Measurements from ENCODE around the gene CA10.

Gene CA10

GRCh38 chr17:52136166-52136565 lies 22.3 kb downstream of the CA10 start:
- peaks cover 0 to 9% of the 10 kb centered on the region in 2 donors for H3K27me3 Mint-ChIP-seq
- no peaks in the 10 kb centered on the region for H3K4me1 Mint-ChIP-seq (ENCODE audit: low read depth in 2 of 2)
- peaks cover 3 to 13% of the 10 kb centered on the region in 2 donors for H3K9me3 Mint-ChIP-seq
- H3K4me3 Mint-ChIP-seq: no peak overlapping the region
- DNase-seq: no peak
- H3K27ac Mint-ChIP-seq: no peak overlapping the region
- ATAC-seq (replicated peaks): no peak
- H3K36me3 Mint-ChIP-seq (ENCODE audit: insufficient read depth): no peaks in the 10 kb centered on the region

GRCh38 chr17:52134641-52135040 lies 23.9 kb downstream of the CA10 start:
- no peak for ATAC-seq (replicated peaks)
- Mint-ChIP-seq H3K4me1 (ENCODE audit: low read depth in 2 of 2) (no peaks in the 10 kb centered on the region), H3K9me3 (peaks cover 3 to 13% of the 10 kb centered on the region in 2 donors), H3K4me3 (no peak overlapping the region), H3K27ac (no peak overlapping the region), H3K36me3 (ENCODE audit: insufficient read depth) (no peaks in the 10 kb centered on the region), H3K27me3 (peaks cover 0 to 9% of the 10 kb centered on the region in 2 donors)
- DNase-seq: no peak

DNA sequence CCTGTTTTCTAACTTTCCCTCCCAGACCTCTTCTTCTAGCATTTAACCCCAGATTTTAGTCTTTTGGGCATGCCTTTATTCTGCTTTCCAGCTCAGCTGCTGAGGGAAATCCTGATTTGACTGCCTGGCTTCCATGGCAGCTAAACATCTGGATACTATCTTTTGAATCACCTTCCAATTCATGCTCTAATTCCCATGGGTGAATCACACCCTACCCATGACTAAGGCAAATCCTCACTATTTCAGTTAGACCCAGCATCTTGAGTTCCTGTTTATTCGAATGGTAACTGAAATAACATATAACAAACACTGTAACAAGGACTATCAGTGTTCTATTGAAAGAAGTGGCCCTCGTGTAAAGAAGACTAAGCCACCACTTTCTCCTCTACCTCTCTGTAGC lies 29.8 kb downstream of the CA10 start:
- H3K9me3 Mint-ChIP-seq: peaks cover 0 to 18% of the 10 kb centered on the region in 2 donors
- no peaks in the 10 kb centered on the region for H3K36me3 Mint-ChIP-seq (ENCODE audit: insufficient read depth)
- ATAC-seq (replicated peaks): no peak
- H3K4me3 Mint-ChIP-seq: no peak overlapping the region
- H3K4me1 Mint-ChIP-seq (ENCODE audit: low read depth in 2 of 2): no peaks in the 10 kb centered on the region
- H3K27ac Mint-ChIP-seq: no peak overlapping the region
- H3K27me3 Mint-ChIP-seq: no peaks in the 10 kb centered on the region
- no peak for DNase-seq

- no peak for ATAC-seq (replicated peaks)
Measured at GRCh38 chr17:52124993-52125392, 33.5 kb downstream of the CA10 start.

DNA sequence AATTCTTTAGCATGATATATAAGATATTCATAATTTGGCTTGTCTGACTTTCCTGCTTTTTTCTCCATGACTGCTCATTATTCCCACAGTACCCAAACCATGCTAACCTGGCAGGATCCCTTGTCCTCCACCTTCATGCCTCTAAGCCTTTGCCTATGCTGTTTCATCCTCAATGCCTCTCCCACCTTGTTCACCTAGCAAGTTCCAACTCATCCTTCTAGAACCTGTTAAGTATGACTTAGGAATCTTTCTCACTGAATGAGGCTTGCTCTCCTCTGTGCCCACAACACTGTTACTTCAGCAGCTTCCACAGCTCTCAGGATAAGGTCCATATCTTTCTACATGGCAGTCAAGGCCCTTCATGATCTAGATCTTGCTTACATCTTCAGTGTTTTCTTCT lies 34.0 kb downstream of the CA10 start:
- ATAC-seq (replicated peaks) (no peak), DNase-seq (no peak)
- peaks cover 0 to 17% of the 10 kb centered on the region in 2 donors for H3K9me3 Mint-ChIP-seq
- H3K4me1 Mint-ChIP-seq (ENCODE audit: low read depth in 2 of 2): no peaks in the 10 kb centered on the region
- no peaks in the 10 kb centered on the region for H3K36me3 Mint-ChIP-seq (ENCODE audit: insufficient read depth)
- H3K4me3 Mint-ChIP-seq: no peak overlapping the region
- no peaks in the 10 kb centered on the region for H3K27me3 Mint-ChIP-seq
- no peak overlapping the region for H3K27ac Mint-ChIP-seq

More at GRCh38 chr17:52124993-52125392, 33.5 kb downstream of the CA10 start:
- Mint-ChIP-seq H3K27me3 (no peaks in the 10 kb centered on the region), H3K9me3 (peaks cover 0 to 18% of the 10 kb centered on the region in 2 donors), H3K4me3 (no peak overlapping the region), H3K36me3 (ENCODE audit: insufficient read depth) (no peaks in the 10 kb centered on the region), H3K27ac (no peak overlapping the region), H3K4me1 (ENCODE audit: low read depth in 2 of 2) (no peaks in the 10 kb centered on the region)
- DNase-seq: no peak

DNA sequence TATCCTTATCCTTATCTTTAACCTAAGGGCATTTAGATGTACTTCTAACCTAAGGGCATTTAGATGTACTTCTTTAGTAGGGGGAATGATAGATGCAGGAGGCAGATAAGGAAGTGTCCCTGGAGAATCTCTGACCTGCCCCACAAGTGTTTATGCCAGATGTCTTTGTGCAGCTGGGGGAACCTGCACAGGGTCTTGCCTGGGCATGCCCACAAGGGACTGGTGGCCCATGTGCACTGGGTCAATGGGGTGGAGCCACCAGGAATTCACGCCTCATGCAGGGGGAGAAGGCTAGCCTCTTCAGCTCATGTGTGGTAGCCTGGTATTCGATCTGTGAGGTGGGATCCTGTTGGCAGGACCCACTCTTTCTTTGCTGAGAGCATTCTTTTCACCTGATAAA lies 38.0 kb downstream of the CA10 start:
- Mint-ChIP-seq H3K27ac (no peak overlapping the region), H3K36me3 (ENCODE audit: insufficient read depth) (no peaks in the 10 kb centered on the region), H3K27me3 (no peaks in the 10 kb centered on the region), H3K9me3 (peaks cover 0 to 2% of the 10 kb centered on the region in 2 donors), H3K4me1 (ENCODE audit: low read depth in 2 of 2) (no peaks in the 10 kb centered on the region), H3K4me3 (no peak overlapping the region)
- ATAC-seq (replicated peaks) (no peak), DNase-seq (no peak)

DNA sequence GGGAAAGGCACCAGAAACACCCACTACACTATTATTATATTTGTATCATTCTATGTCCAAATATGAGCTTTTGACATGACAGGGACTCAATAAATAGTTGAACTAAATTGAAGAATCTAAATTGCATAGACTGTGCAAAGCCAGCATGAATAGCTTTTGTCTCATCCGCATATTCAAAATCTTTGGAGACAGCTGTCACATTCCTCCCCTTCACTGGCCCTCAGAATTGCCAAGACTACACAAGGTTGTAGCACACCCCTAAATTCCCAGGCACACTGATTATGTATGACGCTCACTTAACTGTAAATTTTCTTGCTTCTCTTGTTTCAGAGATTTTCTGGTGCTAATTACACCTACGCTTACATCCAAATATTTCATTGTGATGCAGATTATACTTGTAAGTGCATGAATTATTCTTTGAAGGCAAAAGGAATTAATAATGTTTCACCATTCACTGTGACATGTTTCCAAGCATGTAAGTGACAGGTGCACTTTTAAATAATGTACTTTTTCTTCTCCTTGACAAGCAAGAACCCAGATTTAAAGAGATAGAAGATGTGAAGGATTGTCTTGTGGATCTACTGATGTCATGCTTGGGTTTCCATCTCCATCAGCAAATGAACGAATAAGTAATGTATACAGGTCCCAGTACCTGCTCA lies 47.5 kb downstream of the CA10 start:
- Mint-ChIP-seq H3K4me3 (no peak overlapping the region), H3K36me3 (ENCODE audit: insufficient read depth) (no peaks in the 10 kb centered on the region), H3K4me1 (ENCODE audit: low read depth in 2 of 2) (no peaks in the 10 kb centered on the region), H3K27ac (no peak overlapping the region), H3K9me3 (no peaks in the 10 kb centered on the region), H3K27me3 (no peaks in the 10 kb centered on the region)
- no peak for DNase-seq
- no peak for ATAC-seq (replicated peaks)

- ATAC-seq (replicated peaks): no peak
- no peak for DNase-seq
- Mint-ChIP-seq H3K27ac (no peak overlapping the region), H3K9me3 (no peaks in the 10 kb centered on the region), H3K4me1 (ENCODE audit: low read depth in 2 of 2) (no peaks in the 10 kb centered on the region), H3K36me3 (ENCODE audit: insufficient read depth) (no peaks in the 10 kb centered on the region), H3K27me3 (no peaks in the 10 kb centered on the region), H3K4me3 (no peak overlapping the region)
Measured at GRCh38 chr17:52106638-52107261, 51.8 kb downstream of the CA10 start.

DNA sequence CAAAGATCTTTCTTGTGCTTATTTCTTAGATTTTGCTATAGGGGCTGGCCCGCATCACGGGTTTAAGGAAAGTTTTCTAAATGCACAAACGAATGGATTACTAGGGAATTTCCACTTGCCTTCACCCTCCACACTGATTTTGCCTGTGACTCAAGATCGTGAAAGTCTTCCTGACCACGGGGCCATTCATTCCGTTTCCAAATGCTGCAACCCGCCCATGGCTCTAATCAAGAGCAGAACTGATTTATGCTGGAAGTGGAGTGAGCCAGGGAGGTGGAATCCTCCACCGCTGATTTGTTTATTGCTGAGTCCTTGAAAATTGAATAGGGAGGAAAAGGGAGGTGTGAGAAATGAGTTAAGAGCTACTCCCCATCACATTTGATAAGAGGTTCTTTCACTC lies 52.4 kb downstream of the CA10 start:
- Mint-ChIP-seq H3K27ac (no peak overlapping the region), H3K27me3 (no peaks in the 10 kb centered on the region), H3K36me3 (ENCODE audit: insufficient read depth) (no peaks in the 10 kb centered on the region), H3K9me3 (no peaks in the 10 kb centered on the region), H3K4me1 (ENCODE audit: low read depth in 2 of 2) (no peaks in the 10 kb centered on the region), H3K4me3 (no peak overlapping the region)
- no peak for ATAC-seq (replicated peaks)
- no peak for DNase-seq

DNA sequence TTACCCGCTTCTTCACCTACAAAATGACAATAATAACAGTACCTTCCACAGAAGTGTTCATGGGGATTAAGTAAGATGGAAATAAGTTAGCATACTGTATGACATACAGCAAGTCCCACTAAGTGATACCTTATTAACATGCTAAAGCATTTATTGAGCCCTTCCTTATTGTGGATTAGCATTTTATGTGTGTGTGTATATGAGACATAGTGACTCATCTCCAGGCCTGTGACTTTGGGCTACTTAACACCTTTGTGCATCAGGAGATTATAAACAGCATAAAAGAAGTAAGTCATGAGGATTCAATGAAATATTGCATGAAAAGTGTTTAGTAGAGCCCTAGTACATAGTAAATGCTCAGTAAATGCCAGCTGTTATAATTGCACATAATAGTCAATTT lies 52.9 kb downstream of the CA10 start:
- DNase-seq (no peak), ATAC-seq (replicated peaks) (no peak)
- Mint-ChIP-seq H3K4me3 (no peak overlapping the region), H3K4me1 (ENCODE audit: low read depth in 2 of 2) (no peaks in the 10 kb centered on the region), H3K27me3 (no peaks in the 10 kb centered on the region), H3K9me3 (no peaks in the 10 kb centered on the region), H3K36me3 (ENCODE audit: insufficient read depth) (no peaks in the 10 kb centered on the region), H3K27ac (no peak overlapping the region)

GRCh38 chr17:52096056-52096455 lies 62.5 kb downstream of the CA10 start:
- H3K4me3 Mint-ChIP-seq: no peak overlapping the region
- DNase-seq (no peak), ATAC-seq (replicated peaks) (no peak)
- H3K9me3 Mint-ChIP-seq: peaks cover 0 to 4% of the 10 kb centered on the region in 2 donors
- H3K36me3 Mint-ChIP-seq (ENCODE audit: insufficient read depth): no peaks in the 10 kb centered on the region
- H3K27me3 Mint-ChIP-seq: no peaks in the 10 kb centered on the region
- no peaks in the 10 kb centered on the region for H3K4me1 Mint-ChIP-seq (ENCODE audit: low read depth in 2 of 2)
- H3K27ac Mint-ChIP-seq: no peak overlapping the region

DNA sequence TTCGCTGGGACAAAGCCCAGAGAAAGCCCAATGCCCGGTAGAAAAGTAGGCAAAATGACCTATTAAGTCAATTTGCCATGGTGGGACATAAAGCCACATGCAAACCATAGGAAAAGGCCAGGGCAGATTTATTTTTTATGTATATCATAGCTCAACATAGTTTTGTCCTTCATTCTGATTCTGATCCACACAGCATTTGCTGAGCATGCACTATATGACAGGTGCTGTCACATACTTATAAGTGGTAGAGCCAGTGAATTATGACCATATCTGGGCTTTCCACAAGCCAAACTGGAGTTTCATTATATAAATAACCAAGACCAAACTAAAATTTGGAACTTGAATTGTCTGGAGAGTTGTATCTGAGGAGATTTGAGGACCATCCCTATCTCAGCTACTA lies 74.3 kb downstream of the CA10 start:
- Mint-ChIP-seq H3K4me3 (no peak overlapping the region), H3K4me1 (ENCODE audit: low read depth in 2 of 2) (no peaks in the 10 kb centered on the region), H3K36me3 (ENCODE audit: insufficient read depth) (no peaks in the 10 kb centered on the region), H3K9me3 (peaks cover 0 to 4% of the 10 kb centered on the region in 2 donors), H3K27me3 (no peaks in the 10 kb centered on the region), H3K27ac (no peak overlapping the region)
- DNase-seq (no peak), ATAC-seq (replicated peaks) (no peak)

DNA sequence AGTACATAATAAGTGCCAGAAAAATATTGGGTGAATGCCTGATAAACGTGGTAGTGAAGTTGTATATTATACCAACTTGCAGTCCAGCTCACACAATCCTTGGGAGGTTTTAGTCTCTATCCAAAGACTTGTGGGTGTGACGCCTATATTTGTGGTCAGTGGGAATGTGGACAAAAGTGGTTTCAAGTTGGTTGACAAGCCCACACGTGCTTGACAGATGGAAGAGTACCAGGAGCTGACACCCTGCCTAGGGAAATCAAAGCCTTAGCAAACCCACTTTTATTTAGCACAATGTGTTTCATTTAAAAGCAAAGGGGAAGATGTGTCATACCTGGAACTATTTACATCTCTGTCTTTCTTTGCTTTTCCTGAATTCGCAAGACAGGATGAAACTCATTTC lies 79.0 kb downstream of the CA10 start:
- H3K36me3 Mint-ChIP-seq (ENCODE audit: insufficient read depth): no peaks in the 10 kb centered on the region
- ATAC-seq (replicated peaks): no peak

DNA sequence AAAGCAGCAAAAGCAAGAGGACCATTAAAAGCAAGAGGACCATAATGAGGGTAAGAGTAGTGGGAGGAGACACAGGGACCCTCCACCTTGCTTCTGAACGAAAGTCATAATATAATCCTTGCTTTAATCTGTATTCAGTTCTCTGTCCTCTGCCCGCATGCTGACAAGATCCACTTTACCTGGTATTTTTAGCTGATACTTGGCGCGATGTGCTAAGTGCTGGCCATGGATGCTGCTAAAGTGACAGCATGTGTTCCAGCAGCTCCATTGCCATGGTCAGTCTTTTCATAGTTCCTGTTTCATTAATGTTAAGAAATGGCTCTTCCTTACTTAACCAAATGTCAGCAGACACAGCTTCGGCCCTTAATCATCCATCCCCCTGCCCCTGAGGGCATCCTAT lies 86.8 kb downstream of the CA10 start:
- H3K27me3 Mint-ChIP-seq: no peaks in the 10 kb centered on the region

More for the DNA sequence above, 79.0 kb downstream of the CA10 start:
- H3K27ac Mint-ChIP-seq: no peak overlapping the region
- no peaks in the 10 kb centered on the region for H3K4me1 Mint-ChIP-seq (ENCODE audit: low read depth in 2 of 2)
- H3K4me3 Mint-ChIP-seq: no peak overlapping the region
- no peaks in the 10 kb centered on the region for H3K9me3 Mint-ChIP-seq
- no peaks in the 10 kb centered on the region for H3K27me3 Mint-ChIP-seq
- no peak for DNase-seq

More for the DNA sequence above, 86.8 kb downstream of the CA10 start:
- Mint-ChIP-seq H3K27ac (no peak overlapping the region), H3K36me3 (ENCODE audit: insufficient read depth) (no peaks in the 10 kb centered on the region), H3K4me1 (ENCODE audit: low read depth in 2 of 2) (no peaks in the 10 kb centered on the region), H3K9me3 (peaks cover 3 to 13% of the 10 kb centered on the region in 2 donors), H3K4me3 (no peak overlapping the region)
- ATAC-seq (replicated peaks) (no peak), DNase-seq (no peak)
